CD14-positive monocyte (primary cell): ENCODE data around the gene VDAC2. TPM values are rescaled to one million over a fixed set of nuclear protein-coding genes. Genes with fewer than 3 reads are reported as not detected.
A peak's percentile ranks its signal among the peaks of the same experiment; 100 is the strongest.

ENCODE experiments used
- DNase-seq, 3 donors: peaks; one replicate each; pipeline ENCODE4 v3.0.0-alpha.2; 2011 to 2022
- H2AFZ ChIP-seq: 2 replicates; pipeline ENCODE4 v1.6.0; 2012; ENCODE audit warnings: mild to moderate bottlenecking, low read depth, low read length, inconsistent platforms; ENCODE audit not compliant: insufficient read depth, poor library complexity, severe bottlenecking
- H3K27ac ChIP-seq, 2 donors: 1 replicate in 1 of 2; 2 replicates in 1 of 2; pipeline ENCODE4 v1.5.1; 2012 to 2013; ENCODE audit warnings: low read length in 2 of 2, control low read depth in 1 of 2, inconsistent platforms in 1 of 2, low read depth in 1 of 2, mild to moderate bottlenecking in 1 of 2
- H3K27me3 ChIP-seq, 2 donors: one replicate each; pipeline versions ENCODE4 v1.6.0 to v1.6.1; 2011 to 2013; ENCODE audit warnings: low read length in 2 of 2; ENCODE audit not compliant: control insufficient read depth in 2 of 2, insufficient read depth in 2 of 2
- H3K36me3 ChIP-seq, 2 donors: replicated peaks in 1 of 2; 1 replicate in 1 of 2; 2 replicates in 1 of 2; pipeline versions ENCODE4 v1.5.1 to v1.6.1; 2012 to 2013; ENCODE audit warnings: low read length in 2 of 2, control low read depth in 1 of 2, inconsistent platforms in 1 of 2, mild to moderate bottlenecking in 1 of 2; ENCODE audit not compliant: insufficient read depth in 2 of 2, control insufficient read depth in 1 of 2
- H3K4me1 ChIP-seq, 2 donors: 1 replicate in 1 of 2; 2 replicates in 1 of 2; pipeline versions ENCODE4 v1.5.1 to v1.6.1; 2012 to 2013; ENCODE audit warnings: low read length in 2 of 2, control low read depth in 1 of 2, inconsistent platforms in 1 of 2, mild to moderate bottlenecking in 1 of 2, moderate library complexity in 1 of 2; ENCODE audit not compliant: insufficient read depth in 2 of 2, control insufficient read depth in 1 of 2
- H3K4me2 ChIP-seq: replicated peaks from 2 replicates; pipeline ENCODE3; 2012; ENCODE audit warnings: low read length, moderate library complexity, mild to moderate bottlenecking; ENCODE audit not compliant: poor library complexity, severe bottlenecking; ENCODE audit errors: extremely low read depth
- H3K4me3 ChIP-seq, 3 experiments: fragments of 200-600 bp in 1 of 3; sonication (generic) in 1 of 3; replicated peaks in 1 of 3; 1 replicate in 2 of 3; 2 replicates in 1 of 3; pipeline ENCODE4 v1.5.1; 2011 to 2013; ENCODE audit warnings: low read length in 3 of 3, mild to moderate bottlenecking in 3 of 3, control low read depth in 2 of 3, low read depth in 2 of 3, inconsistent platforms in 1 of 3, moderate library complexity in 1 of 3
- H3K79me2 ChIP-seq: 2 replicates; pipeline ENCODE4 v1.6.0; 2012; ENCODE audit warnings: mild to moderate bottlenecking, control low read depth, inconsistent platforms, low read length, moderate library complexity; ENCODE audit not compliant: insufficient read depth
- H3K9ac ChIP-seq: 2 replicates; pipeline ENCODE4 v1.6.0; 2017; ENCODE audit warnings: low read length, mild to moderate bottlenecking; ENCODE audit not compliant: insufficient read depth, poor library complexity, severe bottlenecking
- H3K9me3 ChIP-seq, 2 donors: replicated peaks in 1 of 2; 1 replicate in 1 of 2; 2 replicates in 1 of 2; pipeline versions ENCODE4 v1.5.1 to v1.6.1; 2012 to 2013; ENCODE audit warnings: low read length in 2 of 2, control low read depth in 1 of 2; ENCODE audit not compliant: control insufficient read depth in 1 of 2, insufficient read depth in 1 of 2
- H4K20me1 ChIP-seq: 2 replicates; pipeline ENCODE4 v1.6.0; 2012; ENCODE audit warnings: mild to moderate bottlenecking, low read length, control low read depth, moderate library complexity; ENCODE audit not compliant: insufficient read depth
- H3K27ac Mint-ChIP-seq, 7 donors: one replicate each; pipeline ENCODE4 v1.8.0; 2020; ENCODE audit warnings: mild to moderate bottlenecking in 7 of 7, mixed read lengths in 7 of 7, moderate library complexity in 6 of 7, inconsistent platforms in 2 of 7
- H3K27me3 Mint-ChIP-seq, 3 donors: one replicate each; pipeline ENCODE4 v1.8.0; 2021 to 2022; ENCODE audit warnings: low read depth in 3 of 3, mild to moderate bottlenecking in 3 of 3, mixed read lengths in 3 of 3, moderate library complexity in 3 of 3, inconsistent platforms in 1 of 3
- H3K36me3 Mint-ChIP-seq, 2 donors: one replicate each; pipeline ENCODE4 v1.8.0; 2020; ENCODE audit warnings: mixed read lengths in 2 of 2, inconsistent platforms in 1 of 2, mild to moderate bottlenecking in 1 of 2
- H3K4me1 Mint-ChIP-seq: one replicate; pipeline ENCODE4 v1.8.0; 2020; ENCODE audit warnings: mild to moderate bottlenecking, mixed read lengths
- H3K4me3 Mint-ChIP-seq, 2 donors: one replicate each; pipeline ENCODE4 v1.8.0; 2020; ENCODE audit warnings: mild to moderate bottlenecking in 2 of 2, mixed read lengths in 2 of 2, moderate library complexity in 1 of 2
- H3K9me3 Mint-ChIP-seq, 7 donors: one replicate each; pipeline ENCODE4 v1.8.0; 2020 to 2022; ENCODE audit warnings: mixed read lengths in 7 of 7, mild to moderate bottlenecking in 6 of 7, moderate library complexity in 6 of 7, inconsistent platforms in 2 of 7
- CTCF ChIP-seq: fragments of 200-600 bp; IDR thresholded peaks from one replicate; pipeline ENCODE4 v1.8.0; 2022; ENCODE audit warnings: antibody characterized with exemption, mild to moderate bottlenecking
- WGBS: methylation state at CpG from one replicate; pipeline ENCODE4 v1.1.5; 2013; ENCODE audit warnings: missing lambda C conversion rate; ENCODE audit not compliant: insufficient coverage; 5-methylcytosine and 5-hydroxymethylcytosine counted together
- intact Hi-C, 2 donors: fragments of 100-400 bp; cut with micrococcal nuclease; formaldehyde crosslinking; loops; one replicate each; pipeline versions ENCODE4 v1.15.0 to v1.15.1; 2023
- polyA plus RNA-seq, 3 donors: library from polyadenylated mRNA; depleted of rRNA in 1 of 3; unstranded in 2 of 3; stranded (reverse) in 1 of 3; fragments of 300-500 nt in 2 of 3; fragments of >200 nt in 1 of 3; fragmentation: Illumina TruSeq in 2 of 3; gene quantifications; 1 replicate in 2 of 3; 2 replicates in 1 of 3; pipeline ENCODE4 v1.2.3, GENCODE V29; 2012 to 2021

VDAC2 gene
- polyA plus RNA-seq, 3 donors = 71.2 to 154 (median 139) TPM

- WGBS = under 1% methylated on average over 62 of the region's 62 CpGs
- Mint-ChIP-seq H3K27ac (peak overlapping the region in 3 of 7 donors; percentile 64 to 79 (median 73)), H3K4me1 (peaks cover 16% of the 10 kb centered on the region), H3K9me3 (no peaks in the 10 kb centered on the region), H3K27me3 (no peaks in the 10 kb centered on the region), H3K36me3 (peaks cover 26 to 31% of the 10 kb centered on the region in 2 donors), H3K4me3 (peak overlapping the region; percentile 84 to 86)
- peak overlapping the region; percentile 31 to 64 for H3K27ac ChIP-seq
- H3K4me2 ChIP-seq = peak overlapping the region; percentile 98
- peaks cover 21 to 25% of the 10 kb centered on the region in 2 donors for H3K36me3 ChIP-seq
- H3K4me1 ChIP-seq = peaks cover 16 to 25% of the 10 kb centered on the region in 2 donors
- intact Hi-C loops = loop anchor here (2.0 to 10.0 kb wide), 7 partner anchors 24 to 988 kb away; partner anchors contain the start of genes SAMD8 (in 2 of the 2), KAT6B (in 1 of the 2) and VDAC2 (in 1 of the 2)
- peak overlapping the region; percentile 64 to 87 (median 73) for H3K4me3 ChIP-seq
- H3K9ac ChIP-seq = peak overlapping the region; percentile 69
- no peaks in the 10 kb centered on the region for H3K9me3 ChIP-seq
- no peaks in the 10 kb centered on the region for H3K79me2 ChIP-seq
- no peaks in the 10 kb centered on the region for H3K27me3 ChIP-seq
- no peak for TF ChIP-seq CTCF
- no peak for DNase-seq
- H4K20me1 ChIP-seq = peaks cover 13% of the 10 kb centered on the region
- peak overlapping the region; percentile 94 for H2AFZ ChIP-seq
These were observed 24.2 kb downstream of the VDAC2 start for GRCh38 chr10:75234683-75235374.

- Histone ChIP-seq H3K36me3 (peaks cover 17 to 19% of the 10 kb centered on the region in 2 donors), H4K20me1 (peaks cover 8% of the 10 kb centered on the region), H3K4me2 (peak within 1 kb of the TSS; percentile 98), H3K9me3 (no peaks in the 10 kb centered on the region), H2AFZ (peak within 1 kb of the TSS; percentile 94), H3K4me3 (peak within 1 kb of the TSS; percentile 64 to 87 (median 73)), H3K4me1 (peaks cover 16 to 25% of the 10 kb centered on the region in 2 donors), H3K79me2 (no peaks in the 10 kb centered on the region), H3K27me3 (no peaks in the 10 kb centered on the region), H3K9ac (peak within 1 kb of the TSS; percentile 69), H3K27ac (peak within 1 kb of the TSS in 1 of 2 donors; percentile 64)
- Mint-ChIP-seq H3K9me3 (no peaks in the 10 kb centered on the region), H3K27ac (peak within 1 kb of the TSS in 4 of 7 donors; percentile 45 to 75 (median 64)), H3K36me3 (peaks cover 21 to 28% of the 10 kb centered on the region in 2 donors), H3K4me3 (peak within 1 kb of the TSS; percentile 84 to 86), H3K27me3 (no peaks in the 10 kb centered on the region), H3K4me1 (peaks cover 15% of the 10 kb centered on the region)
- TF ChIP-seq CTCF = peak; percentile 100
- peak; percentile 83 to 86 (median 84) for DNase-seq
- intact Hi-C loops = loop anchor here (2.0 to 10.0 kb wide), 5 partner anchors 25 to 988 kb away; partner anchors contain the start of genes KAT6B (in 1 of the 2) and VDAC2 (in 1 of the 2)
- under 1% methylated on average over 66 of the region's 76 CpGs for WGBS
These were observed 25.0 kb downstream of the VDAC2 start, which contains the start of gene COMTD1 for GRCh38 chr10:75235375-75236177. Gene COMTD1, minus strand, starts transcription at chr10:75235957. Its CDS starts 29 bp downstream, at chr10:75235928.
